ENCODE measurements around the gene TBX20.
"Not testable (repeated sequence)": the region's sequence is repeated elsewhere in the genome, so short reads cannot be mapped to it uniquely, and the experiment has no call there.

TBX20 gene

GRCh38 chr7:35198370-35199140 is 55.3 kb downstream of the TBX20 start:
- not testable (repeated sequence) for H3K27me3 ChIP-seq (ENCODE audit: control insufficient read depth, insufficient read depth, low read length); H3K4me1 ChIP-seq (ENCODE audit: control insufficient read depth, insufficient read depth, low read length); H3K4me3 ChIP-seq (ENCODE audit: low read length)

GRCh38 chr7:35191571-35191970 is 62.3 kb downstream of the TBX20 start:
- not testable (repeated sequence) for H3K27ac ChIP-seq (ENCODE audit: low read depth, low read length); H3K4me3 ChIP-seq (ENCODE audit: low read length); H3K36me3 ChIP-seq (ENCODE audit: control insufficient read depth, insufficient read depth, low read length); H3K4me1 ChIP-seq (ENCODE audit: control insufficient read depth, insufficient read depth, low read length); H3K27me3 ChIP-seq (ENCODE audit: control insufficient read depth, insufficient read depth, low read length); H3K9ac ChIP-seq (ENCODE audit: low read length)

More at GRCh38 chr7:35198370-35199140, 55.3 kb downstream of the TBX20 start:
- not testable (repeated sequence) for H3K27ac ChIP-seq (ENCODE audit: low read depth, low read length); H3K9ac ChIP-seq (ENCODE audit: low read length); H3K36me3 ChIP-seq (ENCODE audit: control insufficient read depth, insufficient read depth, low read length)

GRCh38 chr7:35190146-35190773 is 63.6 kb downstream of the TBX20 start:
- H3K4me3 ChIP-seq (ENCODE audit: low read length); H3K9ac ChIP-seq (ENCODE audit: low read length); H3K27ac ChIP-seq (ENCODE audit: low read depth, low read length); H3K4me1 ChIP-seq (ENCODE audit: control insufficient read depth, insufficient read depth, low read length); H3K27me3 ChIP-seq (ENCODE audit: control insufficient read depth, insufficient read depth, low read length); H3K36me3 ChIP-seq (ENCODE audit: control insufficient read depth, insufficient read depth, low read length): not testable (repeated sequence)

- H3K9ac ChIP-seq (ENCODE audit: low read length); H3K4me1 ChIP-seq (ENCODE audit: control insufficient read depth, insufficient read depth, low read length); H3K27me3 ChIP-seq (ENCODE audit: control insufficient read depth, insufficient read depth, low read length); H3K4me3 ChIP-seq (ENCODE audit: low read length); H3K36me3 ChIP-seq (ENCODE audit: control insufficient read depth, insufficient read depth, low read length); H3K27ac ChIP-seq (ENCODE audit: low read depth, low read length): not testable (repeated sequence)
Observed at GRCh38 chr7:35186751-35187150, 67.1 kb downstream of the TBX20 start.

- peak overlapping the region; percentile 44 for H3K4me3 ChIP-seq (ENCODE audit: low read length)
- H3K27me3 ChIP-seq (ENCODE audit: control insufficient read depth, insufficient read depth, low read length) = no peaks in the 10 kb centered on the region
- no peaks in the 10 kb centered on the region for H3K36me3 ChIP-seq (ENCODE audit: control insufficient read depth, insufficient read depth, low read length)
- no peaks in the 10 kb centered on the region for H3K4me1 ChIP-seq (ENCODE audit: control insufficient read depth, insufficient read depth, low read length)
- no peak overlapping the region for H3K9ac ChIP-seq (ENCODE audit: low read length)
- H3K27ac ChIP-seq (ENCODE audit: low read depth, low read length) = no peak overlapping the region
Observed at GRCh38 chr7:35185908-35186731, 67.8 kb downstream of the TBX20 start.

- not testable (repeated sequence) for H3K27me3 ChIP-seq (ENCODE audit: control insufficient read depth, insufficient read depth, low read length); H3K4me1 ChIP-seq (ENCODE audit: control insufficient read depth, insufficient read depth, low read length); H3K9ac ChIP-seq (ENCODE audit: low read length); H3K36me3 ChIP-seq (ENCODE audit: control insufficient read depth, insufficient read depth, low read length); H3K27ac ChIP-seq (ENCODE audit: low read depth, low read length); H3K4me3 ChIP-seq (ENCODE audit: low read length)
Observed at GRCh38 chr7:35185578-35185907, 68.4 kb downstream of the TBX20 start.

GRCh38 chr7:35184961-35185360 is 68.9 kb downstream of the TBX20 start:
- not testable (repeated sequence) for H3K27ac ChIP-seq (ENCODE audit: low read depth, low read length); H3K9ac ChIP-seq (ENCODE audit: low read length); H3K4me3 ChIP-seq (ENCODE audit: low read length); H3K27me3 ChIP-seq (ENCODE audit: control insufficient read depth, insufficient read depth, low read length); H3K4me1 ChIP-seq (ENCODE audit: control insufficient read depth, insufficient read depth, low read length); H3K36me3 ChIP-seq (ENCODE audit: control insufficient read depth, insufficient read depth, low read length)

GRCh38 chr7:35183873-35184503 is 69.9 kb downstream of the TBX20 start:
- H3K27ac ChIP-seq (ENCODE audit: low read depth, low read length); H3K4me1 ChIP-seq (ENCODE audit: control insufficient read depth, insufficient read depth, low read length); H3K4me3 ChIP-seq (ENCODE audit: low read length); H3K27me3 ChIP-seq (ENCODE audit: control insufficient read depth, insufficient read depth, low read length); H3K9ac ChIP-seq (ENCODE audit: low read length); H3K36me3 ChIP-seq (ENCODE audit: control insufficient read depth, insufficient read depth, low read length): not testable (repeated sequence)

- not testable (repeated sequence) for H3K27me3 ChIP-seq (ENCODE audit: control insufficient read depth, insufficient read depth, low read length); H3K4me3 ChIP-seq (ENCODE audit: low read length); H3K9ac ChIP-seq (ENCODE audit: low read length); H3K4me1 ChIP-seq (ENCODE audit: control insufficient read depth, insufficient read depth, low read length); H3K27ac ChIP-seq (ENCODE audit: low read depth, low read length); H3K36me3 ChIP-seq (ENCODE audit: control insufficient read depth, insufficient read depth, low read length)
Observed at GRCh38 chr7:35180665-35181064, 73.2 kb downstream of the TBX20 start.

- not testable (repeated sequence) for H3K9ac ChIP-seq (ENCODE audit: low read length); H3K36me3 ChIP-seq (ENCODE audit: control insufficient read depth, insufficient read depth, low read length); H3K27ac ChIP-seq (ENCODE audit: low read depth, low read length); H3K4me3 ChIP-seq (ENCODE audit: low read length); H3K4me1 ChIP-seq (ENCODE audit: control insufficient read depth, insufficient read depth, low read length); H3K27me3 ChIP-seq (ENCODE audit: control insufficient read depth, insufficient read depth, low read length)
Observed at GRCh38 chr7:35173176-35173575, 80.7 kb downstream of the TBX20 start.

GRCh38 chr7:35172131-35172530 is 81.8 kb downstream of the TBX20 start:
- not testable (repeated sequence) for H3K4me1 ChIP-seq (ENCODE audit: control insufficient read depth, insufficient read depth, low read length); H3K9ac ChIP-seq (ENCODE audit: low read length); H3K4me3 ChIP-seq (ENCODE audit: low read length); H3K27me3 ChIP-seq (ENCODE audit: control insufficient read depth, insufficient read depth, low read length); H3K36me3 ChIP-seq (ENCODE audit: control insufficient read depth, insufficient read depth, low read length); H3K27ac ChIP-seq (ENCODE audit: low read depth, low read length)

- H3K4me3 ChIP-seq (ENCODE audit: low read length) = not testable (repeated sequence)
Observed at GRCh38 chr7:35167658-35168057, 86.2 kb downstream of the TBX20 start.

More at GRCh38 chr7:35167658-35168057, 86.2 kb downstream of the TBX20 start:
- not testable (repeated sequence) for H3K27ac ChIP-seq (ENCODE audit: low read depth, low read length); H3K9ac ChIP-seq (ENCODE audit: low read length); H3K36me3 ChIP-seq (ENCODE audit: control insufficient read depth, insufficient read depth, low read length); H3K4me1 ChIP-seq (ENCODE audit: control insufficient read depth, insufficient read depth, low read length); H3K27me3 ChIP-seq (ENCODE audit: control insufficient read depth, insufficient read depth, low read length)
